LNCaP clone FGC (cell line): Measurements from ENCODE around the gene MUC7.
"Not testable (repeated sequence)": the region's sequence is repeated elsewhere in the genome, so short reads cannot be mapped to it uniquely, and the experiment has no call there.

Source experiments
- DNase-seq: peaks from one replicate; pipeline ENCODE4 v3.0.0-alpha.2; 2011; ENCODE audit warnings: low read depth
- H3K4me3 ChIP-seq: 2 replicates; pipeline ENCODE4 v1.5.1; 2011; ENCODE audit warnings: mild to moderate bottlenecking, low read depth, low read length, control low read depth
- TF ChIP-seq, protein P1 (sequence below): IDR thresholded peaks from 2 replicates; pipeline ENCODE4 v1.5.1; 2012; ENCODE audit warnings: mild to moderate bottlenecking; ENCODE audit not compliant: control insufficient read depth, insufficient read depth; ENCODE audit errors: extremely low read depth

The MUC7 gene

DNA sequence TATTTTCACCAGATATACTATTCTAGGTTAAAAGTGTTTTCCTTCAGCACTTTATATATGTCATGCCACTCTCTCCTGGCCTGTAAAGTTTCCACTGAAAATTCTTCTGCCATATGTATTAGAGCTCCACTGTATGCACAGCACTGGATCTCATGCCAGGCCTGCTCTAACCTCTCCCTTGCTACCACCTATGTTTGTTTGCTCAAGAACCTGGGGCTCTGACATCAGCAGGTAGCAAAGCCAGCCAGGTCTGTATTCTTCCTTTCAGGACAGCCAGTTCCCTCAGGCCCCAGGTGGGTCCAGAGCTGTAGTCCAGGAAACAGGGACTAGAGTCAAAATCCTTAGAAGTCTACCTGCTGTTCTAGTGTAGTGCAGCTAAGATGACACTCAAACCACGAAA lies 19.1 kb upstream of the MUC7 start:
- DNase-seq = peak; percentile 73
- TF ChIP-seq, protein P1, sequence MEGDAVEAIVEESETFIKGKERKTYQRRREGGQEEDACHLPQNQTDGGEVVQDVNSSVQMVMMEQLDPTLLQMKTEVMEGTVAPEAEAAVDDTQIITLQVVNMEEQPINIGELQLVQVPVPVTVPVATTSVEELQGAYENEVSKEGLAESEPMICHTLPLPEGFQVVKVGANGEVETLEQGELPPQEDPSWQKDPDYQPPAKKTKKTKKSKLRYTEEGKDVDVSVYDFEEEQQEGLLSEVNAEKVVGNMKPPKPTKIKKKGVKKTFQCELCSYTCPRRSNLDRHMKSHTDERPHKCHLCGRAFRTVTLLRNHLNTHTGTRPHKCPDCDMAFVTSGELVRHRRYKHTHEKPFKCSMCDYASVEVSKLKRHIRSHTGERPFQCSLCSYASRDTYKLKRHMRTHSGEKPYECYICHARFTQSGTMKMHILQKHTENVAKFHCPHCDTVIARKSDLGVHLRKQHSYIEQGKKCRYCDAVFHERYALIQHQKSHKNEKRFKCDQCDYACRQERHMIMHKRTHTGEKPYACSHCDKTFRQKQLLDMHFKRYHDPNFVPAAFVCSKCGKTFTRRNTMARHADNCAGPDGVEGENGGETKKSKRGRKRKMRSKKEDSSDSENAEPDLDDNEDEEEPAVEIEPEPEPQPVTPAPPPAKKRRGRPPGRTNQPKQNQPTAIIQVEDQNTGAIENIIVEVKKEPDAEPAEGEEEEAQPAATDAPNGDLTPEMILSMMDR = no peak

DNA sequence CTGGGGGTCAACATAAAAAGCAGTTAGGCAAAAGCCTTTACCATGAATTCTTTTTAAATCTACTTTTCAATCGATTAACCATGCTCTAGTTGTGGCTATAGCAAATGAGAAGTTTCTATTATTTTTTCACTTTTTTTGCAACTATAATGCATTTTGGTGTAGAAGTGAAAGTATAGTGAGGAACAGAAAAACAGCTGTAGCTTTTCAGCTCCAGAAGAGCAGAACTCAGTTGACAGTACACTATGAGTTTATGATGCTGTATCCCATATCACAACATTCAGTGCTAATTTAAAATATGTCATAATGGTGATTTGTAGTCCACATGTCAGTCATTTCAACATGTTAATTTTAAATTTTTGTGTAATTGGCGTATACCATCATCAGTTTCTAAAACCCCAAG lies 8.7 kb upstream of the MUC7 start:
- no peak overlapping the region for H3K4me3 ChIP-seq
- no peak for DNase-seq
- TF ChIP-seq, protein P1 = no peak

More for the DNA sequence above, 19.1 kb upstream of the MUC7 start:
- no peak overlapping the region for H3K4me3 ChIP-seq

DNA sequence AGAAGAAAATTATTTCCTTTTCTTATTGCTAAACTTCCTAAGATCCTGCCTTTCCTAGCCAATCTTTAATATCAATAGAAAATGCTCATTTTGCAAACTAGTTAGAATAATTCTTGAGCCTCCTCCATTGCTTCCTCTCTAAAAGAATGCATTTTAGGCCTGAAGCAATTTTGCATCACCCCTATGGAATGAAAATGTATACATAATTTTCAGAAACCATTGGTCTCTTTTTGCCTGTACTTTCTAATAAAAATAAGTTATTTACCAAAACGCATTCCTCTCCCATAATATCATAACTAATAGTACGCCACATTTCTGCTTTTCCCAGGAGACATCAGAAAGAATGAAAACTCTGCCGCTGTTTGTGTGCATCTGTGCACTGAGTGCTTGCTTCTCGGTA lies 1.7 kb downstream of the MUC7 start:
- DNase-seq = no peak
- TF ChIP-seq, protein P1 = no peak

DNA sequence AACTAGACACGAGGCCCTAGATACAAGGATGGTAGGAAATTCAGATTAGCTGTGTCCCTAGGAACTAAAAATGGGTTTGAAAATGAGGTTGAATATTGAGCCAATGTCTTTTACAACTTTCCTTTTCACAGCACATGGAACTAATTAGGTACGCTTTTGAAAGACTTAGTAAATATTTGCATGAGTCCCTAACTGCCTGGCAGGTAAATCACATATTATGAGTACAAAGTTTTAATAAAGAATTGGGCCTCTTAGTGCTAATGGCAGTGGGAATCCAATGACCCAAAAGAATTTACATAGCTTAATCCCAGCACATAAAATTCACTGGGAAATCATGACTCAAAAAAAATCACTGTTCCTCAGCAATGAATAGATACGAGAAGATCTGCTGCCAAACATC lies 16.8 kb downstream of the MUC7 start:
- TF ChIP-seq, protein P1 = no peak
- no peak overlapping the region for H3K4me3 ChIP-seq

More for the DNA sequence above, 1.7 kb downstream of the MUC7 start:
- no peak overlapping the region for H3K4me3 ChIP-seq

DNA sequence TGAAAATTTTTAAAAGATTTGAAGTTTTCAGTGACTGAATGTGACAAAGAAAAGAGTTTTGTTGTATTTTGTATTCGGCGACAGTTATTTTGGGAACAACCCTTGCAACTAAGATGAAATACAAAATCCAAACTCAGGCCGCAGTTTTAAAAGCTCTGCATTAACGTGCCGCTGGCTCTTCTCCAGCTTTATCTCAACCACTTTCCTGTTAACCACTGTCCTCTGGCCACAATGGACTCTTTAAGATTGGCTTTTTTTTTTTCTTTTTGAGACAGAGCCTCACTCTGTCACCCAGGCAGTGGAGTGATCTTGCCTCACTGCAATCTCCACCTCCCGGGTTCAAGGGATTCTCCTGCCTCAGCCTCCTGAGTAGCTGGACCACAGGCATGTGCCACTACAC lies 24.2 kb downstream of the MUC7 start:
- DNase-seq = no peak
- TF ChIP-seq, protein P1 = no peak
- no peak overlapping the region for H3K4me3 ChIP-seq

More for the DNA sequence above, 16.8 kb downstream of the MUC7 start:
- DNase-seq = peak; percentile 52

DNA sequence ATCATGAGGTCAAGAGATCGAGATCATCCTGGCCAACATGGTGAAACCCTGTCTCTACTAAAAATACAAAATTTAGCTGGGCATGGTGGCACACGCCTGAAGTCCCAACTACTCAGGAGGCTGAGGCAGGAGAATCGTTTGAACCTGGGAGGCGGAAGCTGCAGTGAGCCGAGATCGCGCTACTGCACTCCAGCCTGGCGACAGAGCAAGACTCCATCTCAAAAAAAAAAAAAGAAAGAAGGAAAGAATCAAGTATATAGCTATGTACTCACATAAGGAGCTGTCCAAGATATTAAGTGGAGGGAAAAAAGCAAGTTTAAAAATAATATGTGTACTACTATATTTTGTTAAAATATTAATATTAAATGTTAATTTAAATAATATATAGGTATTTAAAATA lies 29.8 kb downstream of the MUC7 start:
- H3K4me3 ChIP-seq, DNase-seq: not testable (repeated sequence)

DNA sequence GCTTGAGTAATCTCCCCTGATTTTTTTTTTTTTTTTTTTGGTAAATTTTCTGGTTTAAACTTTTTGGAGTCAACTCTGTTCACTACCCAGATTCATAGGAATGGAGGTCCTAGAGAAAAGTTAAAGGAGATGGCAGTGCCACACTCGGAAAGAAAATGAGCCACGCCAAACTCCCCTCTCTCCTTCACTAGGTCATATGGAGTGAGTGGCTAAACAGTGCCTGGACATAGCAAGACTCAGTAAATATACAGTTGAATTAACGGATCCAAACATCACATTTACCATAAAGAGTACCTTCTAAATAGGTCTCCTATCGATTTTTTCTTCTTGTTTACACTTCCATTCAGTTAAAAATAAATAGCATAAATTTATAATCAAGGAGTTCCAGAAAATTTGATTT lies 32.7 kb downstream of the MUC7 start:
- TF ChIP-seq, protein P1 = no peak
- DNase-seq = no peak
- no peak overlapping the region for H3K4me3 ChIP-seq
